Endothelial cell of umbilical vein (primary cell): ENCODE results near the gene NFIC. TPM values are rescaled to one million over a fixed set of nuclear protein-coding genes. Genes with fewer than 3 reads are reported as not detected.

Source experiments
- BruUV-seq: library from RNA; stranded (reverse); fragments of 400-500 nt; replicated peaks from 2 replicates; lab custom pipeline; 2021; lab: Mats Ljungman, UMichigan
- CTCF ChIA-PET: fragments of 300-600, 350-600 bp; sonication (Branson Sonifier 250); formaldehyde crosslinking; loops from one replicate; lab custom pipeline; 2021; ENCODE audit warnings: antibody characterized with exemption, inconsistent platforms; lab: Charles Lee
- POLR2A ChIA-PET: fragments of 300-600, 350-600 bp; sonication (Branson Sonifier 250); formaldehyde crosslinking; loops from one replicate; lab custom pipeline; 2021; ENCODE audit warnings: antibody characterized with exemption, inconsistent platforms; lab: Charles Lee
- DNase-seq: peaks from one replicate; pipeline ENCODE4 v3.0.0-alpha.2; 2011; ENCODE audit warnings: low read depth, low spot score
- FAIRE-seq: peaks from 2 replicates; lab custom pipeline; 2011; peaks lifted over from hg19 to GRCh38; lab: Jason Lieb, UNC
- H2AFZ ChIP-seq: 2 replicates; pipeline ENCODE4 v1.6.0; 2012; ENCODE audit warnings: low read depth, low read length, control low read depth, inconsistent platforms
- H3K27ac ChIP-seq: 2 replicates; pipeline ENCODE4 v1.5.1; 2011; ENCODE audit warnings: low read depth, mild to moderate bottlenecking, control low read depth, low read length, moderate library complexity; ENCODE audit not compliant: insufficient read depth
- H3K27me3 ChIP-seq, 2 experiments: 2 replicates each; pipeline versions ENCODE4 v1.6.0 to v1.6.1; 2011; ENCODE audit warnings: low read length in 2 of 2, mixed read lengths in 1 of 2; ENCODE audit not compliant: control insufficient read depth in 2 of 2, insufficient read depth in 2 of 2
- H3K36me3 ChIP-seq, 2 experiments: 2 replicates in 1 of 2; 3 replicates in 1 of 2; pipeline ENCODE4 v1.5.1; 2011; ENCODE audit warnings: low read length in 2 of 2, mild to moderate bottlenecking in 1 of 2, moderate library complexity in 1 of 2; ENCODE audit not compliant: control insufficient read depth in 2 of 2, insufficient read depth in 2 of 2; ENCODE audit errors: extremely low read depth in 1 of 2
- H3K4me1 ChIP-seq: 3 replicates; pipeline ENCODE4 v1.5.1; 2011; ENCODE audit warnings: mild to moderate bottlenecking, low read length; ENCODE audit not compliant: control insufficient read depth, insufficient read depth; ENCODE audit errors: extremely low read depth
- H3K4me2 ChIP-seq: 2 replicates; pipeline ENCODE4 v1.6.1; 2011; ENCODE audit warnings: low read length, control low read depth, mixed read lengths; ENCODE audit not compliant: insufficient read depth
- H3K4me3 ChIP-seq, 3 experiments: fragments of 200-600 bp in 1 of 3; sonication (generic), shearing (Covaris generic) in 1 of 3; replicated peaks in 1 of 3; 2 replicates each; pipeline ENCODE4 v1.5.1; 2011 to 2016; ENCODE audit warnings: control low read depth in 3 of 3, low read length in 3 of 3, mild to moderate bottlenecking in 2 of 3, inconsistent platforms in 1 of 3, low read depth in 1 of 3, moderate library complexity in 1 of 3; ENCODE audit not compliant: insufficient read depth in 1 of 3
- H3K79me2 ChIP-seq: 2 replicates; pipeline ENCODE4 v1.6.0; 2012; ENCODE audit warnings: low read length, inconsistent platforms; ENCODE audit not compliant: control insufficient read depth, insufficient read depth
- H3K9ac ChIP-seq: replicated peaks from 2 replicates; pipeline ENCODE3; 2011; ENCODE audit warnings: low read length, control low read depth; ENCODE audit not compliant: insufficient read depth; ENCODE audit errors: extremely low read depth
- H3K9me1 ChIP-seq: replicated peaks from 3 replicates; pipeline ENCODE4 v1.6.0; 2011; ENCODE audit warnings: mild to moderate bottlenecking, low read length; ENCODE audit not compliant: control insufficient read depth, insufficient read depth; ENCODE audit errors: extremely low read depth
- H3K9me3 ChIP-seq: replicated peaks from 2 replicates; pipeline ENCODE4 v1.5.1; 2012; ENCODE audit warnings: low read length, inconsistent platforms; ENCODE audit not compliant: control insufficient read depth, insufficient read depth
- H4K20me1 ChIP-seq: replicated peaks from 2 replicates; pipeline ENCODE3; 2011; ENCODE audit warnings: mild to moderate bottlenecking, low read length; ENCODE audit not compliant: control insufficient read depth, insufficient read depth; ENCODE audit errors: extremely low read depth
- CTCF ChIP-seq, 2 donors: IDR thresholded peaks; 1 replicate in 1 of 2; 2 replicates in 1 of 2; pipeline ENCODE4 v1.5.1; 2011; ENCODE audit warnings: low read length in 2 of 2, mild to moderate bottlenecking in 2 of 2, moderate library complexity in 2 of 2, control low read depth in 1 of 2, inconsistent platforms in 1 of 2, low read depth in 1 of 2; ENCODE audit not compliant: insufficient read depth in 1 of 2; ENCODE audit errors: extremely low read depth in 1 of 2
- EZH2 ChIP-seq: IDR thresholded peaks from 2 replicates; pipeline ENCODE4 v1.6.1; 2012; ENCODE audit warnings: borderline replicate concordance, low read depth, mild to moderate bottlenecking, moderate library complexity, low read length, inconsistent platforms; ENCODE audit not compliant: severe bottlenecking
- FOS ChIP-seq: IDR thresholded peaks from 2 replicates; pipeline ENCODE4 v1.6.1; 2011; ENCODE audit warnings: mild to moderate bottlenecking, low read length, moderate library complexity, borderline replicate concordance; ENCODE audit not compliant: insufficient read depth
- GATA2 ChIP-seq: IDR thresholded peaks from 2 replicates; pipeline ENCODE4 v1.7.0; 2011; ENCODE audit warnings: low read depth, mild to moderate bottlenecking, moderate library complexity, mixed read lengths, low read length; ENCODE audit not compliant: insufficient read length, insufficient read depth
- MYC ChIP-seq: IDR thresholded peaks from one replicate; pipeline ENCODE4 v1.6.1; 2011; ENCODE audit warnings: mild to moderate bottlenecking, low read depth, low read length
- POLR2A ChIP-seq: IDR thresholded peaks from 2 replicates; pipeline ENCODE4 v1.6.1; 2012; ENCODE audit warnings: low read depth, mild to moderate bottlenecking, control low read depth, low read length
- POLR2AphosphoS5 ChIP-seq: IDR thresholded peaks from 2 replicates; pipeline ENCODE4 v1.6.1; 2012; ENCODE audit warnings: low read depth, mild to moderate bottlenecking, control low read depth, low read length, moderate library complexity; ENCODE audit not compliant: insufficient read depth
- dilution Hi-C: fragments of 300-500 bp; cut with MboI; formaldehyde crosslinking; loops from one replicate; pipeline ENCODE4 v1.15.0; 2019; ENCODE audit warnings: low sequenced_read_pairs; ENCODE audit not compliant: extremely low pct_ligation_motif_present
- intact Hi-C: fragments of 100-400 bp; cut with micrococcal nuclease; formaldehyde crosslinking; loops from one replicate; pipeline ENCODE4 v1.10.0; 2022
- polyA plus RNA-seq, 4 experiments: library from polyadenylated mRNA; depleted of rRNA in 3 of 4; stranded (reverse) in 3 of 4; unstranded in 1 of 4; fragments of >200 nt; gene quantifications; 2 replicates each; pipeline versions ENCODE4 v1.2.1 to v1.2.3, GENCODE V29; 2011 to 2012; ENCODE audit warnings: missing spikeins in 1 of 4
- total RNA-seq: library from RNA; stranded (reverse); gene quantifications from 2 replicates; pipeline ENCODE4 v1.2.3, GENCODE V29; 2021

NFIC gene
- total and polyA plus RNA-seq, 2 donors (not counting 3 experiments of a cell fraction or from before 2014, with no cell fraction given), result 11.4 to 133 TPM

GRCh38 chr19:3458229-3459088 is 92.1 kb downstream of the NFIC start:
- H3K9me1 ChIP-seq, result no peaks in the 10 kb centered on the region
- dilution Hi-C loops (no loop called here), intact Hi-C loops (loop anchor here (1.0 to 2.0 kb wide), 3 partner anchors 7 to 92 kb away; partner anchors contain the start of gene NFIC)
- peaks cover 26% of the 10 kb centered on the region for H3K4me1 ChIP-seq
- no peaks in the 10 kb centered on the region for H4K20me1 ChIP-seq
- peak overlapping the region; percentile 2 for H3K4me2 ChIP-seq
- no peak overlapping the region for H2AFZ ChIP-seq
- H3K4me3 ChIP-seq, result no peak overlapping the region
- H3K27me3 ChIP-seq, result no peaks in the 10 kb centered on the region
- BruUV-seq, result TSS peak; percentile 89
- H3K36me3 ChIP-seq, result peaks cover 0 to 23% of the 10 kb centered on the region in 2 experiments
- H3K9ac ChIP-seq, result peak overlapping the region; percentile 64
- ChIA-PET CTCF (interaction anchor here (0.7 to 1.8 kb wide), 9 partner anchors 11 to 153 kb away, joined by 3 to 7 read pairs (median 4); no protein-coding TSS in a partner anchor), POLR2A (no interaction called here)
- DNase-seq, result no peak
- H3K79me2 ChIP-seq, result peaks cover 2% of the 10 kb centered on the region
- H3K9me3 ChIP-seq, result no peaks in the 10 kb centered on the region
- peak overlapping the region; percentile 82 for H3K27ac ChIP-seq
- TF ChIP-seq FOS, result no peak
- TF ChIP-seq POLR2AphosphoS5, result peak; percentile 45
- TF ChIP-seq GATA2, result no peak
- TF ChIP-seq POLR2A, result no peak
- no peak for TF ChIP-seq CTCF (IDR thresholded peaks at IDR 0.05; ENCODE audit: extremely low read depth in 1 of 2, insufficient read depth in 1 of 2, low read depth in 1 of 2, low read length in 2 of 2)
- no peak for TF ChIP-seq MYC
- TF ChIP-seq EZH2, result no peak
- FAIRE-seq, result no peak
